Left lung (tissue), 10 donors: ENCODE data around the gene ENGASE. TPM values are rescaled to one million over a fixed set of nuclear protein-coding genes. Genes with fewer than 3 reads are reported as not detected.

ENCODE experiments used
- ATAC-seq: fragments of 200-7000 bp; cut with Tn5 transposase; one replicate; pipeline ENCODE4 v1.9.1; 2020; ENCODE audit warnings: moderate library complexity
- DNase-seq, 4 donors: peaks; one replicate each; pipeline ENCODE4 v3.0.0-alpha.2; 2013 to 2020
- H3K27ac ChIP-seq, 2 donors: fragments of 200-600 bp; sonication (generic) in 1 of 2; one replicate each; pipeline versions ENCODE4 v1.5.0 to v1.8.0; 2020 to 2021
- H3K27me3 ChIP-seq, 2 donors: fragments of 200-600 bp; sonication (generic) in 1 of 2; one replicate each; pipeline versions ENCODE4 v1.5.0 to v1.8.0; 2020 to 2021
- H3K36me3 ChIP-seq, 2 donors: fragments of 200-600 bp; sonication (generic) in 1 of 2; one replicate each; pipeline versions ENCODE4 v1.5.0 to v1.8.0; 2020 to 2021
- H3K4me1 ChIP-seq, 2 donors: fragments of 200-600 bp; one replicate each; pipeline ENCODE4 v1.8.0; 2021
- H3K4me3 ChIP-seq, 2 donors: fragments of 200-600 bp; sonication (generic) in 1 of 2; one replicate each; pipeline versions ENCODE4 v1.5.0 to v1.8.0; 2020 to 2021; ENCODE audit warnings: mild to moderate bottlenecking in 1 of 2
- H3K9me3 ChIP-seq, 2 donors: fragments of 200-600 bp; sonication (generic) in 1 of 2; one replicate each; pipeline versions ENCODE4 v1.5.0 to v1.8.0; 2020 to 2021
- intact Hi-C, 2 donors: fragments of 100-400 bp; cut with DNase I; formaldehyde crosslinking; loops; one replicate each; pipeline versions ENCODE4 v1.11.2 to v1.14.2; 2022
- polyA plus RNA-seq, 6 donors: library from polyadenylated mRNA; unstranded; fragments of 120-200 nt; gene quantifications; one replicate each; pipeline ENCODE4 v1.2.1, GENCODE V29; 2013; ENCODE audit not compliant: insufficient read length in 6 of 6
- total RNA-seq, 2 donors: library from RNA; stranded (reverse); fragmentation: NEBNext Ultra II Directional; extraction: Animal tissue kit (Norgen Biotek cat#: 25700); gene quantifications; one replicate each; pipeline ENCODE4 v1.2.1, GENCODE V29; 2021
- TF ChIP-seq, protein P1 (sequence below), 2 donors: fragments of 200-600 bp; sonication (generic) in 1 of 2; IDR thresholded peaks; one replicate each; pipeline versions ENCODE4 v1.5.0 to v1.8.0; 2021; ENCODE audit warnings: antibody characterized with exemption in 2 of 2
- donor health status: DM: no; HTN: yes; CAD: no.
- donor health status: DM: no; HTN: no; CAD: no.

Gene ENGASE
- total and polyA plus RNA-seq, 8 donors: 25.1 to 50.2 (median 35.2) TPM

DNA sequence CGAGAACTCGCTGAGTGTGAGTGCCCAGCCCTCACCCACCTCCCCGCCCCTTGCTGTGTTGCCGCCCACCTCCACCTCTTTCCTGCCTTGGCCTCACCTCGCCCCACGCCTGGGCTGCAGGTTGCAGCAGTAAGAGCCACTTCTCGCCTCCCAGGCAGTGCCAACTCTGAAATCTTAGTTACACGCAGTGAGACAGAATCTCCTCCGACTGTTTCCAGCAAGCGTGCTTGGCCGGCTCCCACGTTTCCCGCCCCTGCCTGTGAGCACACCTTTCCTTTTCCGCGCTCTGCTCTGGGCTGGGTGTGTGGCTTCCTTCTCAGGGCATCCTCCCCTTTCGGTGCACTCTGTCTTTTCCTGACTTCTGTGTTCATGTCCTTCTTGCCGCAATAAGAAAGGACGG, 5.7 kb downstream of the ENGASE start:
- Histone ChIP-seq H3K4me1 (peaks cover 0 to 21% of the 10 kb centered on the region in 2 donors), H3K9me3 (no peaks in the 10 kb centered on the region), H3K27me3 (no peaks in the 10 kb centered on the region), H3K4me3 (no peak overlapping the region), H3K36me3 (peaks cover 0 to 79% of the 10 kb centered on the region in 2 donors), H3K27ac (no peak overlapping the region)
- no peak for ATAC-seq
- TF ChIP-seq, protein P1, sequence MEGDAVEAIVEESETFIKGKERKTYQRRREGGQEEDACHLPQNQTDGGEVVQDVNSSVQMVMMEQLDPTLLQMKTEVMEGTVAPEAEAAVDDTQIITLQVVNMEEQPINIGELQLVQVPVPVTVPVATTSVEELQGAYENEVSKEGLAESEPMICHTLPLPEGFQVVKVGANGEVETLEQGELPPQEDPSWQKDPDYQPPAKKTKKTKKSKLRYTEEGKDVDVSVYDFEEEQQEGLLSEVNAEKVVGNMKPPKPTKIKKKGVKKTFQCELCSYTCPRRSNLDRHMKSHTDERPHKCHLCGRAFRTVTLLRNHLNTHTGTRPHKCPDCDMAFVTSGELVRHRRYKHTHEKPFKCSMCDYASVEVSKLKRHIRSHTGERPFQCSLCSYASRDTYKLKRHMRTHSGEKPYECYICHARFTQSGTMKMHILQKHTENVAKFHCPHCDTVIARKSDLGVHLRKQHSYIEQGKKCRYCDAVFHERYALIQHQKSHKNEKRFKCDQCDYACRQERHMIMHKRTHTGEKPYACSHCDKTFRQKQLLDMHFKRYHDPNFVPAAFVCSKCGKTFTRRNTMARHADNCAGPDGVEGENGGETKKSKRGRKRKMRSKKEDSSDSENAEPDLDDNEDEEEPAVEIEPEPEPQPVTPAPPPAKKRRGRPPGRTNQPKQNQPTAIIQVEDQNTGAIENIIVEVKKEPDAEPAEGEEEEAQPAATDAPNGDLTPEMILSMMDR (IDR thresholded peaks at IDR 0.05): no peak
- DNase-seq: no peak
- intact Hi-C loops: no loop called here

DNA sequence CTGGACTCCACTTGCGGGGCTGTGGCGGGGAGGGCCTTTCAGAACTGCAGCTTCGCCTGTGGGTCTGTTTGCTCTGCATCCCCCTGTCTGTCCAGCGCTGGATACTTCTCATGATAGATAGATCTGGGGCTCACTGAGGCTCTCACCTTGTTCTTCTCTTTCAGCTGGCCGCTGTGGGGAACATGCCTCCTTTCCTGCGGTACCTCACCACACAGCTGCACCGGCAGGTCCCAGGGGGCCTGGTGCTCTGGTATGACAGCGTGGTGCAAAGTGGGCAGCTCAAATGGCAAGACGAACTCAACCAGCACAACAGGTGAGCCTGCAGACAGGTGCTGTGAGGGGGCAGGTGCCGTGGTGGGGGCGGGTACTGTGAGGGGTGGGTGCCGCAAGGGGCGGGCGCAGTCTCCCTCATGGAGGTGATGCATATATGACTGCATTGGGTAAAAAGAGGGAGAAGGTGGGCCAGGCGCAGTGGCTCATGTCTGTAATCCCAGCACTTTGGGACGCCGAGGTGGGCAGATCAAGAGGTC, 6.2 kb downstream of the ENGASE start:
- Histone ChIP-seq H3K4me1 (peaks cover 0 to 16% of the 10 kb centered on the region in 2 donors), H3K27ac (no peak overlapping the region), H3K27me3 (no peaks in the 10 kb centered on the region), H3K36me3 (peaks cover 0 to 83% of the 10 kb centered on the region in 2 donors), H3K4me3 (no peak overlapping the region), H3K9me3 (no peaks in the 10 kb centered on the region)
- DNase-seq (no peak), ATAC-seq (no peak)
- intact Hi-C loops: no loop called here
- TF ChIP-seq, protein P1 (IDR thresholded peaks at IDR 0.05): no peak

DNA sequence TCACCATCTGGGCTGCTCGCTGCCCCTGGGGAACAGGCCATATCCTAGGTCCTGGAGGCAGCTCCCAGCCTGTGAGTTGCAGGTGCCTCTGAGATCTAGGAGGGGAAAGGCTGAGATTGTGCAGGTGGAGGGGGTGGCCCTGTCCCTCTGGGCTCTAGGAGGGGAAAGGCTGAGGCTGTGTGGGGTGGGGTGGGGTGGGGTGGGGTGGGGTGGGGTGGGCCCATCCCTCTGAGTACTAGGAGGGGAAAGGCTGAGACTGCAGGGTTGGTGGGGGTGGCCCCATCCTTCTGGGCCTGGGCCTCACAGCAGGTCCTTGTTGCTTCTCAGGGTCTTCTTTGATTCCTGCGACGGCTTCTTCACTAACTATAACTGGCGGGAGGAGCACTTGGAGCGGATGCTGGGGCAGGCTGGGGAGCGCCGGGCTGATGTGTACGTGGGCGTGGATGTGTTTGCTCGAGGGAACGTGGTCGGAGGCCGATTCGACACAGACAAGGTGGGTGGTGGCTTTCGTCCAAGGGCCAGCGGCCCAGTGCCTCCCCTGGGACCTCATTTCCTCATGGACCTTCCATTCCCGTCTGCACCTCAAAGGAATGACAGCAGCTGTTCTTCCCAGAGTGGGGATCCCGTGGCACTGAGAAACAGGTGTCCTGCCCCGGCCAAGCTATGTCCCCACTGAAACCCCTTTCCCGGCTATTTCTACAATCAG, 7.1 kb downstream of the ENGASE start:
- Histone ChIP-seq H3K27ac (no peak overlapping the region), H3K4me3 (no peak overlapping the region), H3K36me3 (peaks cover 0 to 92% of the 10 kb centered on the region in 2 donors), H3K4me1 (peaks cover 0 to 7% of the 10 kb centered on the region in 2 donors), H3K27me3 (no peaks in the 10 kb centered on the region), H3K9me3 (no peaks in the 10 kb centered on the region)
- ATAC-seq (no peak), DNase-seq (no peak)
- intact Hi-C loops: no loop called here
- TF ChIP-seq, protein P1 (IDR thresholded peaks at IDR 0.05): no peak

DNA sequence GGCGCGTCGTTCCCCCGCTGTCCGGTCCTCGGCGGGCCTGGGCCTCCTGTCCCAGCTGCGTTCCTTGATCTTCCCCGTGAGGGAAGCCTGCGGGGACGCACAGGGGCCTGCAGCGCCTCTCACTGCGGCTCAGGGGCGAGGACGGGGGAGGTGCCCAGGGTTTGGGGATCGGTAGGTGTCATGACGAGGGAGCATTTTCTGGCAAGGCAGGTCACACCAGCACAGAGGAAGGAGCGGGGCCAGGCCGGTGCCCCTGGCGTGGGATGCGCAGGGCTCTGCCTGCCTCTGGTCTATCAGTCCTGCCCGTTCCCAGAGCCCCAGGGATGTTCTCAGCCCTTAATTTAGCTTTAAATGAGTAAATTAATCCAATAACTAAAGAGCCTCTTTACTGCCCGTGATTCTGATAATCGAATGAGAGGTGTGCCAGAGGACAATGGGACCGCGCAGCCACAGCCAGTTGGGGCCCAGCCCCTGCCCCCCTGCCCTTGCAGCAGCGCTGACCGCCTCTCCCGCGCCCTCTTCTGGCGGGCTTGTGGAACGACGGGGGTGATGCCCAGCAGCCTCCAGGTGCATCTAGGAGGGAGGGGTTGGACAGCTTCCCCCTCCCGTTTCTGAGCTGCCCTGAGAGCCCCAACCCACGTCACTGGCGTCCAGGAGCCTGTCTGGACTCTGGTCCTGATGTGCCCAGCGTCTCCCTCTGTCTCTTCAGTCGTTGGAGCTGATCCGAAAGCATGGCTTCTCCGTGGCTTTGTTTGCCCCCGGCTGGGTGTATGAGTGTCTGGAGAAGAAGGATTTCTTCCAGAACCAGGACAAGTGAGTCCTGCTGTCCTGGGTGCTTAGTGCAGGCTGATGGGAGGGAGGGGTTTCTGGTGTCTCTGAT, 7.9 kb downstream of the ENGASE start:
- H3K27ac ChIP-seq: no peak overlapping the region
- DNase-seq (peak in 1 of 4 donors; percentile 91), ATAC-seq (peak; percentile 68)
- intact Hi-C loops: no loop called here
- H3K4me3 ChIP-seq: no peak overlapping the region
- peaks cover 0 to 99% of the 10 kb centered on the region in 2 donors for H3K36me3 ChIP-seq
- H3K27me3 ChIP-seq: no peaks in the 10 kb centered on the region
- TF ChIP-seq, protein P1 (IDR thresholded peaks at IDR 0.05): peak; percentile 79
- H3K9me3 ChIP-seq: no peaks in the 10 kb centered on the region
- H3K4me1 ChIP-seq: peaks cover 0 to 5% of the 10 kb centered on the region in 2 donors
